ENCODE measurements around the gene ASB16.

The ASB16 gene

GRCh38 chr17:44223541-44224071, 53.1 kb downstream of the ASB16 start:
- no peak for DNase-seq (ENCODE audit: low spot score)

Data from SW480 (cell line).